Panc1 (cell line): Measurements from ENCODE around the gene ANO8. TPM values are rescaled to one million over a fixed set of nuclear protein-coding genes. Genes with fewer than 3 reads are reported as not detected.

ENCODE experiments used
- total RNA-seq: library from RNA; stranded (reverse); gene quantifications from one replicate; pipeline ENCODE4 v1.2.1, GENCODE V29; 2021; ENCODE audit not compliant: unreplicated experiment

The ANO8 gene
- total RNA-seq, 1 experiment from 2014 or later = 13.5 TPM

Other genes with a start within 250 kb of the ANO8 start
- gene USE1, start 119.5 kb downstream of the ANO8 start, total RNA-seq = 26.2 TPM
- gene OCEL1, start 108.6 kb downstream of the ANO8 start, total RNA-seq = 37.1 TPM
- 173 TPM for gene NR2F6, start 88.9 kb downstream of the ANO8 start, total RNA-seq
- gene USHBP1, start 70.1 kb downstream of the ANO8 start, total RNA-seq = not detected
- 79.5 TPM for gene BABAM1, start 67.4 kb downstream of the ANO8 start, total RNA-seq
- 1.1 TPM for gene ANKLE1, start 53.0 kb downstream of the ANO8 start, total RNA-seq
- 19.6 TPM for gene ABHD8, start 31.4 kb downstream of the ANO8 start, total RNA-seq
- gene MRPL34, start 29.0 kb downstream of the ANO8 start, total RNA-seq = 87.7 TPM
- gene DDA1, start 25.3 kb downstream of the ANO8 start, total RNA-seq = 56.0 TPM
- gene GTPBP3, start 2.7 kb upstream of the ANO8 start, total RNA-seq = 35.3 TPM
- gene PLVAP, start 42.5 kb upstream of the ANO8 start, total RNA-seq = 0.08 TPM
- gene CCDC194, start 59.3 kb upstream of the ANO8 start, total RNA-seq = 0.51 TPM
- 11.8 TPM for gene BST2, start 70.8 kb upstream of the ANO8 start, total RNA-seq
- 42.1 TPM for gene MVB12A, start 85.2 kb upstream of the ANO8 start, total RNA-seq
- gene TMEM221, start 113.8 kb upstream of the ANO8 start, total RNA-seq = 0.39 TPM
- gene NXNL1, start 126.1 kb upstream of the ANO8 start, total RNA-seq = not detected
- 5.4 TPM for gene SLC27A1, start 135.7 kb upstream of the ANO8 start, total RNA-seq
- 58.2 TPM for gene PGLS, start 176.8 kb upstream of the ANO8 start, total RNA-seq
- 97.2 TPM for gene COLGALT1, start 220.8 kb upstream of the ANO8 start, total RNA-seq